ENCODE data around the gene PLD1. TPM values are rescaled to one million over a fixed set of nuclear protein-coding genes. Genes with fewer than 3 reads are reported as not detected.

The PLD1 gene
- total RNA-seq, 1 donor from 2014 or later = 13.9 TPM

DNA sequence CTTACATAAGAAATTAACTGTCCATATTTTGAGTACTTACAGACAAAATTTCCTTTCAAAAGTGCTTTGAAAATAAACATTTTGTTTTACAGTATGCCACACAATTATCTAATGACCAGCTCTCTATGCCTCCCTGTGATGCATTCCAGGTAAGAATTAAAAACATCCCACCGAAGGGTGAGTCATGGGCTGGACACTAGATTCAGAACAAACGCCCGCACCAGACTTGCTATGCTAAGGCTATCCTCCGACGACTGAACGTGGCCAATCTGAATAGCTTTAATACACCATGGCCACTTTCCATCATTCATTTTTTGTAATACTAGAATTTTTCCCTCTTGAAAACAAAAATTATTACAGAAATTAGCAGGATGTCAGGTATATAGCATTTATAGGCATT, 210.3 kb downstream of the PLD1 start:
- H3K4me1 Mint-ChIP-seq (ENCODE audit: unreplicated experiment) = no peaks in the 10 kb centered on the region
- DNase-seq (ENCODE audit: extremely low spot score, unreplicated experiment) = no peak
- no peak overlapping the region for H3K4me3 Mint-ChIP-seq (ENCODE audit: unreplicated experiment)
- no peaks in the 10 kb centered on the region for H3K9me3 Mint-ChIP-seq (ENCODE audit: unreplicated experiment)
- no peaks in the 10 kb centered on the region for H3K27me3 Mint-ChIP-seq (ENCODE audit: unreplicated experiment)
- no peak for TF ChIP-seq CTCF (IDR thresholded peaks at IDR 0.05)
- H3K36me3 Mint-ChIP-seq (ENCODE audit: unreplicated experiment) = peaks cover 7% of the 10 kb centered on the region
- no peak overlapping the region for H3K27ac Mint-ChIP-seq (ENCODE audit: unreplicated experiment)

DNA sequence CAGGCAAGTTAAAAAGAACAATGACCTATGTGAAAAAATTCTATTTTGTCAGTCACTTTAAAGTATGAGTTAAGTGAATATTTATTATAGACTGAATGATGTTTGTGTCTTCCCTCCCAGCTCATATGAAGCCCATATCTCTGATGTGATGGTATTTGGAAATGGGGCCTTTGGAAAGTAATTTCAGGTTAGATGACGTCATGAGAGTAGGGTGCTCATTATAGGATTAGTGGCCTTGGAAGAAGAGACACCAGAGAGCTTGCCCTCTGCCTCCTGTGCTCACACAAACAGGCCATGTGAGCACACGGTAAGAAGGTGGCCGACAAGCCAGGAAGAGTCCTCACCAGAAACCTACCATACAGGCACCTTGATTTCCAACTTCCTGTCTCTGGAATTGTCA, 211.3 kb downstream of the PLD1 start:
- Mint-ChIP-seq H3K4me3 (ENCODE audit: unreplicated experiment) (no peak overlapping the region), H3K27me3 (ENCODE audit: unreplicated experiment) (no peaks in the 10 kb centered on the region), H3K9me3 (ENCODE audit: unreplicated experiment) (no peaks in the 10 kb centered on the region), H3K36me3 (ENCODE audit: unreplicated experiment) (peaks cover 7% of the 10 kb centered on the region), H3K27ac (ENCODE audit: unreplicated experiment) (no peak overlapping the region), H3K4me1 (ENCODE audit: unreplicated experiment) (no peaks in the 10 kb centered on the region)
- no peak for TF ChIP-seq CTCF (IDR thresholded peaks at IDR 0.05)
- no peak for DNase-seq (ENCODE audit: extremely low spot score, unreplicated experiment)

DNA sequence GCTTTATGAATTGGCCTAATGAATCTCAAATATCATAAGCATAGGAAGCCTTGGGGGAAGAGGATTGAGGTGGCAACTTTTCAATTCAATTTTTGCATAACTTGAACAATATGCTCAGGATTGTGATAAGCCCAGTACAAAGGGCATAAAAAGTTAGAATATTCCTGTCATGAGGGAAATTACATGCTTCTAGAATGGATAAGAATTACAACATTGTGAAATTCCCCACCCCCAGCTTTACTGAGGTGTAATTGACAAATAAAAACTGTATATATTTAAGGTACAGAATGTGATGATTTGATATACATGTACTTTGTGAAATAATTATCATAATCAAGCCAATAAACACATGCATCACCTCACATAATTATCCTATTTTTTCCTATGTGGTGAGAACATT, 217.5 kb downstream of the PLD1 start:
- no peak for TF ChIP-seq CTCF (IDR thresholded peaks at IDR 0.05)
- H3K27me3 Mint-ChIP-seq (ENCODE audit: unreplicated experiment) = no peaks in the 10 kb centered on the region
- H3K4me1 Mint-ChIP-seq (ENCODE audit: unreplicated experiment) = no peaks in the 10 kb centered on the region
- H3K4me3 Mint-ChIP-seq (ENCODE audit: unreplicated experiment) = no peak overlapping the region
- no peaks in the 10 kb centered on the region for H3K9me3 Mint-ChIP-seq (ENCODE audit: unreplicated experiment)
- H3K27ac Mint-ChIP-seq (ENCODE audit: unreplicated experiment) = no peak overlapping the region
- DNase-seq (ENCODE audit: extremely low spot score, unreplicated experiment) = no peak
- peaks cover 3% of the 10 kb centered on the region for H3K36me3 Mint-ChIP-seq (ENCODE audit: unreplicated experiment)

DNA sequence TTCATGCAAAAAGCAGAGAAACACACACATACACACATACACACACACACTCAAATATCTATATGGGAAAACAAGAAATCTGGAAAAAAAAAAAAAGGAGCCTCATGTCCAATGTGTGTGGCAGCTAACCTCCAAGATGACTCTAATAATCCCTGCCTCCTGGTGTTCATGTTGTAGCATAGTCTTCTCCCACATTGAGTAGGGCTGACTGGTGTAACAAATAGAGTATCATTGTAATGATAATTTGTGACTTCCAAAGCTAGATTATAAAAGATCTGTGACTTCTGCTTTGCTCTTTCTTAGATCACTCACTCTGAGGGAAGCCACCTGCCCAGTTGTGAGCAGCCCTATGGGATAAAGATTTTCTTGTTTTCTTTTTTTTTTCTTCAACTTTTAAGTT, 219.2 kb downstream of the PLD1 start:
- H3K4me3 Mint-ChIP-seq (ENCODE audit: unreplicated experiment) = no peak overlapping the region
- no peaks in the 10 kb centered on the region for H3K27me3 Mint-ChIP-seq (ENCODE audit: unreplicated experiment)
- TF ChIP-seq CTCF (IDR thresholded peaks at IDR 0.05) = no peak
- no peak overlapping the region for H3K27ac Mint-ChIP-seq (ENCODE audit: unreplicated experiment)
- no peaks in the 10 kb centered on the region for H3K9me3 Mint-ChIP-seq (ENCODE audit: unreplicated experiment)
- H3K4me1 Mint-ChIP-seq (ENCODE audit: unreplicated experiment) = no peaks in the 10 kb centered on the region
- H3K36me3 Mint-ChIP-seq (ENCODE audit: unreplicated experiment) = no peaks in the 10 kb centered on the region
- DNase-seq (ENCODE audit: extremely low spot score, unreplicated experiment) = no peak

DNA sequence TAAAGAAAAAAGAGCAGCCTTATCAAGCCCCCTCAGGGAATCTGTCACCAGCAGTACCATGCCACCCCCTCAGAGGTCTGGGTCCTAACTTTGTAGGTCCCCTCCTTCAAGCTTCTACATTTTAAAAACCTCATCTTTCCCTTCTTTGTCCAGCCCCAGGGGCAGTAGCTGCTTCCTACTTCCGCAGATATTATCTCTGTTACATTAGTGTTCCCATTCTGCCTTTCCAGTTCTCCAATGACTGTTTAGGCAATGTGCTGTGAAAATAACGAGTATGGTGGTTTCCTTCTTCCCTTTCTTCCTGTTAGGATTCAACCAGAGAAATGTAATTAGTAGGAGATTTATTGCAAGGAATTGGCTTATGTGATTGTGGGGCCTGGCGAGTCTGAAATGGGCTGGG, 224.0 kb downstream of the PLD1 start:
- Mint-ChIP-seq H3K27ac (ENCODE audit: unreplicated experiment) (no peak overlapping the region), H3K4me1 (ENCODE audit: unreplicated experiment) (no peaks in the 10 kb centered on the region), H3K4me3 (ENCODE audit: unreplicated experiment) (no peak overlapping the region), H3K36me3 (ENCODE audit: unreplicated experiment) (no peaks in the 10 kb centered on the region), H3K27me3 (ENCODE audit: unreplicated experiment) (peaks cover 4% of the 10 kb centered on the region), H3K9me3 (ENCODE audit: unreplicated experiment) (no peaks in the 10 kb centered on the region)
- no peak for TF ChIP-seq CTCF (IDR thresholded peaks at IDR 0.05)
- no peak for DNase-seq (ENCODE audit: extremely low spot score, unreplicated experiment)
